ENCODE data around the gene NOVA2.
A peak's percentile ranks its signal among the peaks of the same experiment; 100 is the strongest.

The NOVA2 gene, protein sequence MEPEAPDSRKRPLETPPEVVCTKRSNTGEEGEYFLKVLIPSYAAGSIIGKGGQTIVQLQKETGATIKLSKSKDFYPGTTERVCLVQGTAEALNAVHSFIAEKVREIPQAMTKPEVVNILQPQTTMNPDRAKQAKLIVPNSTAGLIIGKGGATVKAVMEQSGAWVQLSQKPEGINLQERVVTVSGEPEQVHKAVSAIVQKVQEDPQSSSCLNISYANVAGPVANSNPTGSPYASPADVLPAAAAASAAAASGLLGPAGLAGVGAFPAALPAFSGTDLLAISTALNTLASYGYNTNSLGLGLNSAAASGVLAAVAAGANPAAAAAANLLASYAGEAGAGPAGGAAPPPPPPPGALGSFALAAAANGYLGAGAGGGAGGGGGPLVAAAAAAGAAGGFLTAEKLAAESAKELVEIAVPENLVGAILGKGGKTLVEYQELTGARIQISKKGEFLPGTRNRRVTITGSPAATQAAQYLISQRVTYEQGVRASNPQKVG

DNA sequence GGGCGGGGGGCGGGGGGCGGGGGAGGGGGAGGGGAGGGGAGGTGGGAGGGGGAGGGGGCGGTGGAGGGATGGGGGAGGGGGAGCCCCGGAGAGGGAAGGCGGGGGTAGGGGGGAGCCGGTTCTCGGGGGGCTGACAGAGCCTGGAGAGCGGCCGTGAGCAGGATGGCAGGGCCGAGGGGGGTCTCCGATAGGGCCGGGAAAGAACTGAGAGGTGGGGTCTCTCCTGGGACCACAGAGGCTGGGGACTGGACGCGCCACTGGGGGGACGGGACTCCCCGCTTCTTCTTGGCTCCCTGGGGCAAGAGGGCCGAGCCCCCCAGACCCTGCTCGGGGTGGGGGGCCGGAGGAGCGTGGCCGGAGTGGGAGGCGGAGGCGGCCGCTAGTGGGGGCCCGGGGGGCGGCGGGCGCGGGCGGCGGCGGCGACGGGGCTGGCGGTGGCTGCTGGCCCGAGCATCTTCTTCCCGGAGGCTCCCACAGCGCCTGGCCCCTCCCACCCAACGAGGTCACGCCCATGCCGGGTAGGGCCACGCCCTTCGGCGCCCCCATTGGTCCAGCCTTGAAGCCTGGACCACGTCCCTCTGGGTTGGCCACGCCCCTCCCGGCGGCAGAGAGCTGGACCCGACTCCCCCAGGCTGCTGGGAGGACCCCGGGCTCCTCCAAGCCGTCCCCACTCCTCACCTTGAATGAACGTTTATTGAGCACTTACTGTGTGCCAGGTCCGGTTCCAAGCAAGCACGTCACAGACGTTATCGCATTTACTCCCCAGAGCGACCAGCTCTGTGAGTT lies at the start of gene NOVA2:
Gene NOVA2, minus strand, starts transcription at position 313 of the 786 bp plus-strand sequence. CDS start 514 bp downstream, outside the sequence.
- Histone ChIP-seq H3K4me3 (ENCODE audit: low read depth, low read length) (no peak within 1 kb of the TSS), H3K27ac (no peak within 1 kb of the TSS), H3K27me3 (replicated peaks) (peaks cover 23% of the 10 kb centered on the region), H3K36me3 (replicated peaks) (no peaks in the 10 kb centered on the region)
- peak; percentile 56 for DNase-seq
- in situ Hi-C loops (cut with HindIII; ENCODE audit: low pct_ligation_motif_present, low sequenced_read_pairs), result no loop called here
- TF ChIP-seq, protein P1, sequence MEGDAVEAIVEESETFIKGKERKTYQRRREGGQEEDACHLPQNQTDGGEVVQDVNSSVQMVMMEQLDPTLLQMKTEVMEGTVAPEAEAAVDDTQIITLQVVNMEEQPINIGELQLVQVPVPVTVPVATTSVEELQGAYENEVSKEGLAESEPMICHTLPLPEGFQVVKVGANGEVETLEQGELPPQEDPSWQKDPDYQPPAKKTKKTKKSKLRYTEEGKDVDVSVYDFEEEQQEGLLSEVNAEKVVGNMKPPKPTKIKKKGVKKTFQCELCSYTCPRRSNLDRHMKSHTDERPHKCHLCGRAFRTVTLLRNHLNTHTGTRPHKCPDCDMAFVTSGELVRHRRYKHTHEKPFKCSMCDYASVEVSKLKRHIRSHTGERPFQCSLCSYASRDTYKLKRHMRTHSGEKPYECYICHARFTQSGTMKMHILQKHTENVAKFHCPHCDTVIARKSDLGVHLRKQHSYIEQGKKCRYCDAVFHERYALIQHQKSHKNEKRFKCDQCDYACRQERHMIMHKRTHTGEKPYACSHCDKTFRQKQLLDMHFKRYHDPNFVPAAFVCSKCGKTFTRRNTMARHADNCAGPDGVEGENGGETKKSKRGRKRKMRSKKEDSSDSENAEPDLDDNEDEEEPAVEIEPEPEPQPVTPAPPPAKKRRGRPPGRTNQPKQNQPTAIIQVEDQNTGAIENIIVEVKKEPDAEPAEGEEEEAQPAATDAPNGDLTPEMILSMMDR (IDR thresholded peaks at IDR 0.05; ENCODE audit: low read depth, low read length, missing control alignments), result no peak

DNA sequence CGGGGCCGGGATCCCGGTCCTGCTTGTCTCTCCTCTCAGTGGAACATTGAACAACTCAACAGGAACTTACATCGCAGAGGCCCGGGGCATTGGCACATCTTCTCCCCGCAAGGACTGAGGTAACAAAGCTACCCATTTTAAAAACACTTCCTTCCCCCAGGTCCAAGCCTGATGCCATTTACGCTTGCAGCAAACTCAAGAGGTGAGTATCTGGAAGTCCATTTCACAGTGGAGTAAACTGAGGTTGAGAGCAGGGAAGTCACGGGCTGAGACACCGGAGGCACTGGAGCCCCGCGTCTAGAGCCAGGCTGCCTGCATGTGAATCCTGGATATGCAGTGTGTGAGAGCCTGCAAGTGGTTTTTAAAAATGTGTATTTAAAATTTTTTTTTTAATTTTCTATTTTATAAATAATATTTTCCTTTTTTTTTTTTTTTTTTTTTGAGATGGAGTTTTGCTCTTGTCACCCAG lies 49.7 kb upstream of the NOVA2 start:
- in situ Hi-C loops (cut with HindIII; ENCODE audit: low pct_ligation_motif_present, low sequenced_read_pairs), result no loop called here

DNA sequence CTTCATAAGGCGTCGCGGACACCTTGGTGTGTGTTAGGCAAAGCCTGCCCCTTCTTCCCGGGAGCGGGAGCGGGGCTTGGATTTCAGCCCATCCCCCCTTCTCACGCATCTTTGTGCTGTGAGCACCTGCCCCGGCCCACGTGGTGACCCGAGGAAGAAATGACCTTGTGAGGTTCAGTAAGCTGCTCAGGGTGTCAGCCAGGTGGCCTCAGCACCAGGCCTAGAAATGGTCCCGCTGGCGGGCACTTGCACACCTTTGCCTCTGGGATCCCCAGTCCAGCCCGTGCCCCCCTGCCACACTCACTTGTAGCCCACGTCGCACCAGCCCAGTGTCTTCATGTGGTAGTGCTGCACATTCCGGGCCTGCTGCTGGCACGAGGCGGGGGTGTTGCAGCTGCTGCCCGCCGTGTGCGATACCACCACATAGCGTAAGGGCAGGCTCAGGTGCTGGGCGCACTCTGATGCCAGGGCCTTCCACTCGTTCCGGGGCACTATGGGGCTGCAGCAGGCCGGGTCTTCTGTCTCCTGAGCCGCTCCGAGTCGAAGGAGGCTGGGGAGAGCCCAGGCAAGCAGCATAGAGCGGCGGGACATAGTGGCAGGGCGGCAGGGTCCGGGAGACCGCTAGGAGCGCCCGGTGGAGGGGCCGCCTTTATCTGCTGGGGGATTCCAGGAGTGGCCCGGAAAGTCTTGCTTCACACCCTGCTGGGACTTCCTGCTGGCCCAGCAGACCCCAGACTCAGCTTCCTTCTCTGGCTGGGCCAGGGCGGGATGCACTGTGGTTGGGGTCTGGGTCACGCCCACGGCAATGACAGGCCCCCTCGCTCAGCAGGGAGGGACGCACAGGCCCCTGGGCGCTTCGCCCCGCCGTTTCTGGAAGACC lies 49.0 kb upstream of the NOVA2 start, which contains the start of gene PGLYRP1:
Gene PGLYRP1, minus strand, starts transcription at position 623 of the 880 bp plus-strand sequence. Its CDS starts 32 bp downstream, at position 591.
- peaks cover 14% of the 10 kb centered on the region for H3K27me3 ChIP-seq (replicated peaks)
- TF ChIP-seq, protein P1 (IDR thresholded peaks at IDR 0.05; ENCODE audit: low read depth, low read length, missing control alignments), result no peak
- DNase-seq, result no peak
- no peaks in the 10 kb centered on the region for H3K36me3 ChIP-seq (replicated peaks)
- no peak within 1 kb of the TSS for H3K4me3 ChIP-seq (ENCODE audit: low read depth, low read length)
- no peak within 1 kb of the TSS for H3K27ac ChIP-seq
- in situ Hi-C loops (cut with HindIII; ENCODE audit: low pct_ligation_motif_present, low sequenced_read_pairs), result no loop called here

More for the DNA sequence above, 49.7 kb upstream of the NOVA2 start:
- Histone ChIP-seq H3K27ac (no peak overlapping the region), H3K4me3 (ENCODE audit: low read depth, low read length) (no peak overlapping the region), H3K27me3 (replicated peaks) (peaks cover 14% of the 10 kb centered on the region), H3K36me3 (replicated peaks) (no peaks in the 10 kb centered on the region)
- TF ChIP-seq, protein P1 (IDR thresholded peaks at IDR 0.05; ENCODE audit: low read depth, low read length, missing control alignments), result no peak
- no peak for DNase-seq

DNA sequence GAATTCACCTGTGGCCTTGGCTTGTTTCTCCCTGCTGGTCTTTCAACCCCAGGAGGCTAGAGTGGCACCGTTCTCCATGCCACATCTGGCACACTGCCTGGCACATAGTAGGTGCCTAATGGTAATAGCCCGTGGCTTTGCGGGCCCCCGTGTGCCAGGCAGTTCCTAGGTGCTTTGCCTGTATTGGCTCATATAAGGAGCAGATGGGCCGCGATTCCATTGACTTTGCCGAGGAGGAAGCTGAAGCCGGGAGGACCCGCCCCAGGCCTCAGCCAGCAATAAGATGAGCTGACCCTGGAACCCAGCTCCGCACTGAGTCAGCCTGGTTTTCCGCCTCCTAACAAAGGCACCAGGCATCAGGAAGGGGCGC lies 48.4 kb upstream of the NOVA2 start:
- in situ Hi-C loops (cut with HindIII; ENCODE audit: low pct_ligation_motif_present, low sequenced_read_pairs), result no loop called here
- no peak overlapping the region for H3K27ac ChIP-seq
- no peak overlapping the region for H3K4me3 ChIP-seq (ENCODE audit: low read depth, low read length)
- no peaks in the 10 kb centered on the region for H3K36me3 ChIP-seq (replicated peaks)
- no peak for DNase-seq
- H3K27me3 ChIP-seq (replicated peaks), result peaks cover 14% of the 10 kb centered on the region
- TF ChIP-seq, protein P1 (IDR thresholded peaks at IDR 0.05; ENCODE audit: low read depth, low read length, missing control alignments), result no peak

DNA sequence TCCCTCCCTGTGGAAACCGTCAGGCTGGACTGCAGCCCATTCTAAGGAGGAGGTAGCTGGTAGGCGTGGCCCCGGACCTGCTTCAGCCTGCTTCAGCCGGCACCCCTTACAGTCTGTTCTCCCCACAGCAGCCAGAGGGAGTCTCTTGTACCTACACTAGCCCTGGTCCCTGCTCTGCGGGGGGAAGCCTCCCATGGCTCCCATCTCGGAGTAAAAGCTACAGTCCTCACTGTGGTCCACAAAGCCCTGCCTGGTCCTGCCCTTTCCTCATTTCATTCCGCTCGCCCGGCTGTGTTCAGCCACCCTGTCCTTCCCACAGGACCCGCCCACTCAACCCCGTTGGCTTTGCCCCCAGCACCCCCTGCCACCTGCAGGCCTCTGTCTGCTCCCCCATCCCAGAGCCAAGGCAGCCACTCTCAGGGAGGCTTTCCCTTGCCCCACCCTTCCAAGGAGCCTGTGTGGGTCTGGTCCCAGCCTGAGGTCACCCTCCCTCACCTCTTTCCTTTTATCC lies 47.9 kb upstream of the NOVA2 start:
- in situ Hi-C loops (cut with HindIII; ENCODE audit: low pct_ligation_motif_present, low sequenced_read_pairs), result no loop called here
- H3K27me3 ChIP-seq (replicated peaks), result peaks cover 14% of the 10 kb centered on the region
- no peaks in the 10 kb centered on the region for H3K36me3 ChIP-seq (replicated peaks)
- H3K4me3 ChIP-seq (ENCODE audit: low read depth, low read length), result no peak overlapping the region
- no peak overlapping the region for H3K27ac ChIP-seq
- DNase-seq, result no peak
- TF ChIP-seq, protein P1 (IDR thresholded peaks at IDR 0.05; ENCODE audit: low read depth, low read length, missing control alignments), result no peak

All from brain microvascular endothelial cell (primary cell).